Common myeloid progenitor, CD34-positive (primary cell): ENCODE data around the gene BTK. TPM values are rescaled to one million over a fixed set of nuclear protein-coding genes. Genes with fewer than 3 reads are reported as not detected.
A peak's percentile ranks its signal among the peaks of the same experiment; 100 is the strongest.

ENCODE experiments used
- CTCF ChIA-PET: fragments of 350-600 bp; sonication (Branson Sonifier 250); formaldehyde crosslinking; loops from one replicate; lab custom pipeline; 2021; ENCODE audit warnings: antibody characterized with exemption; lab: Charles Lee
- POLR2A ChIA-PET: fragments of 350-600 bp; sonication (Branson Sonifier 250); formaldehyde crosslinking; loops from one replicate; lab custom pipeline; 2021; ENCODE audit warnings: antibody characterized with exemption; lab: Charles Lee
- DNase-seq, 3 donors: peaks; one replicate each; pipeline versions ENCODE4 v3.0.0 to v3.0.0-alpha.2; 2013
- H3K27ac ChIP-seq, 2 experiments: 1 replicate in 1 of 2; 2 replicates in 1 of 2; pipeline ENCODE4 v1.7.0; 2013; ENCODE audit warnings: inconsistent platforms in 2 of 2, low read length in 2 of 2, mild to moderate bottlenecking in 2 of 2, low read depth in 1 of 2, moderate library complexity in 1 of 2; ENCODE audit not compliant: severe bottlenecking in 2 of 2, insufficient read depth in 1 of 2, poor library complexity in 1 of 2
- H3K27me3 ChIP-seq, 5 experiments: replicated peaks in 2 of 5; 1 replicate in 3 of 5; 2 replicates in 2 of 5; pipeline versions ENCODE4 v1.6.1 to v1.7.0; 2013; ENCODE audit warnings: low read length in 4 of 5, mild to moderate bottlenecking in 2 of 5, moderate library complexity in 2 of 5, inconsistent platforms in 1 of 5; ENCODE audit not compliant: insufficient read depth in 5 of 5, control insufficient read depth in 4 of 5
- H3K36me3 ChIP-seq, 4 experiments: 1 replicate in 2 of 4; 2 replicates in 2 of 4; pipeline versions ENCODE4 v1.6.1 to v1.7.0; 2013; ENCODE audit warnings: low read length in 3 of 4, control low read depth in 1 of 4, mild to moderate bottlenecking in 1 of 4; ENCODE audit not compliant: control insufficient read depth in 4 of 4, insufficient read depth in 4 of 4
- H3K4me1 ChIP-seq, 4 experiments: 1 replicate in 3 of 4; 2 replicates in 1 of 4; pipeline versions ENCODE4 v1.6.1 to v1.7.1; 2013; ENCODE audit warnings: low read length in 3 of 4, mild to moderate bottlenecking in 3 of 4, control low read depth in 1 of 4, inconsistent platforms in 1 of 4, moderate library complexity in 1 of 4; ENCODE audit not compliant: control insufficient read depth in 4 of 4, insufficient read depth in 4 of 4; ENCODE audit errors: control extremely low read depth in 1 of 4
- H3K4me3 ChIP-seq, 7 experiments: 1 replicate in 4 of 7; 2 replicates in 3 of 7; pipeline versions ENCODE4 v1.5.1 to v1.7.0; 2013; ENCODE audit warnings: mild to moderate bottlenecking in 7 of 7, low read length in 6 of 7, moderate library complexity in 6 of 7, inconsistent platforms in 2 of 7, low read depth in 2 of 7, control low read depth in 1 of 7; ENCODE audit not compliant: insufficient read depth in 4 of 7, control insufficient read depth in 1 of 7; ENCODE audit errors: extremely low read depth in 1 of 7
- H3K9me3 ChIP-seq, 5 experiments: 1 replicate in 4 of 5; 2 replicates in 1 of 5; pipeline versions ENCODE4 v1.6.1 to v1.7.1; 2013; ENCODE audit warnings: low read length in 4 of 5, mild to moderate bottlenecking in 2 of 5, inconsistent platforms in 1 of 5, low read depth in 1 of 5, moderate library complexity in 1 of 5; ENCODE audit not compliant: control insufficient read depth in 4 of 5, insufficient read depth in 2 of 5; ENCODE audit errors: control extremely low read depth in 1 of 5
- WGBS: methylation state at CpG from one replicate; pipeline ENCODE4 v1.1.5; 2013; ENCODE audit not compliant: insufficient coverage; 5-methylcytosine and 5-hydroxymethylcytosine counted together
- polyA plus RNA-seq: library from polyadenylated mRNA; unstranded; fragments of 120-200 nt; gene quantifications from one replicate; pipeline ENCODE4 v1.2.1, GENCODE V29; 2013

Gene BTK
- 162 TPM for polyA plus RNA-seq

- CTCF ChIA-PET, result interaction anchor here (1.1 kb wide), 1 partner anchor 9 kb away, joined by 3 read pairs; no protein-coding TSS in a partner anchor
- Histone ChIP-seq H3K36me3 (no peaks in the 10 kb centered on the region), H3K4me1 (peaks cover 10 to 40% (median 17%) of the 10 kb centered on the region in 4 experiments), H3K4me3 (peak within 1 kb of the TSS; percentile 11 to 75 (median 61)), H3K27ac (peak within 1 kb of the TSS; percentile 38 to 79), H3K27me3 (peaks cover 0 to 4% (median 0%) of the 10 kb centered on the region in 5 experiments), H3K9me3 (no peaks in the 10 kb centered on the region)
- WGBS, result 47% methylated on average over 8 of the region's 9 CpGs
- peak in 2 of 3 donors; percentile 68 to 73 for DNase-seq
- POLR2A ChIA-PET, result no interaction called here
These were observed at the start of gene BTK for GRCh38 chrX:101385795-101386541. Gene BTK, minus strand, starts transcription at chrX:101386191. Its CDS starts 10,907 bp downstream, at chrX:101375284.

- POLR2A ChIA-PET, result no interaction called here
- Histone ChIP-seq H3K27ac (no peak overlapping the region), H3K4me1 (no peaks in the 10 kb centered on the region), H3K4me3 (no peak overlapping the region), H3K27me3 (no peaks in the 10 kb centered on the region), H3K9me3 (peaks cover 0 to 7% (median 4%) of the 10 kb centered on the region in 5 experiments), H3K36me3 (peaks cover 0 to 18% (median 4%) of the 10 kb centered on the region in 4 experiments)
- DNase-seq, result no peak
- CTCF ChIA-PET, result no interaction called here
- 91% methylated on average over 1 of the region's 2 CpGs for WGBS
These were observed 44.6 kb upstream of the BTK start for GRCh38 chrX:101430457-101431078.

- WGBS, result no CpG with 5 or more reads among the region's 1 CpG
- H3K36me3 ChIP-seq, result peaks cover 0 to 18% (median 4%) of the 10 kb centered on the region in 4 experiments
- H3K27ac ChIP-seq, result no peak overlapping the region
- ChIA-PET CTCF (interaction anchor here (0.7 kb wide), 1 partner anchor 18 kb away, joined by 3 read pairs; no protein-coding TSS in a partner anchor), POLR2A (no interaction called here)
- H3K27me3 ChIP-seq, result no peaks in the 10 kb centered on the region
- DNase-seq, result no peak
- no peaks in the 10 kb centered on the region for H3K4me1 ChIP-seq
- H3K4me3 ChIP-seq, result no peak overlapping the region
- H3K9me3 ChIP-seq, result peaks cover 0 to 7% (median 4%) of the 10 kb centered on the region in 5 experiments
These were observed 43.9 kb upstream of the BTK start for GRCh38 chrX:101429934-101430333.

- Histone ChIP-seq H3K27me3 (no peaks in the 10 kb centered on the region), H3K36me3 (peaks cover 0 to 18% (median 5%) of the 10 kb centered on the region in 4 experiments), H3K9me3 (peaks cover 0 to 7% (median 4%) of the 10 kb centered on the region in 5 experiments), H3K4me1 (no peaks in the 10 kb centered on the region), H3K27ac (no peak overlapping the region), H3K4me3 (no peak overlapping the region)
- ChIA-PET CTCF (no interaction called here), POLR2A (no interaction called here)
- WGBS, result no CpG with 5 or more reads among the region's 2 CpGs
- DNase-seq, result no peak
These were observed 42.0 kb upstream of the BTK start for GRCh38 chrX:101427954-101428353.

GRCh38 chrX:101419489-101419888, 33.5 kb upstream of the BTK start:
- Histone ChIP-seq H3K27me3 (peaks cover 0 to 13% (median 0%) of the 10 kb centered on the region in 5 experiments), H3K9me3 (no peaks in the 10 kb centered on the region), H3K4me1 (peaks cover 0 to 14% (median 4%) of the 10 kb centered on the region in 4 experiments), H3K27ac (no peak overlapping the region), H3K4me3 (no peak overlapping the region), H3K36me3 (peaks cover 0 to 2% (median 0%) of the 10 kb centered on the region in 4 experiments)
- no peak for DNase-seq
- ChIA-PET CTCF (no interaction called here), POLR2A (interaction anchor here (0.6 kb wide), 1 partner anchor 146 kb away, joined by 3 read pairs; no protein-coding TSS in a partner anchor)
- WGBS, result 77% methylated on average over 2 of the region's 2 CpGs

- H3K27me3 ChIP-seq, result peaks cover 0 to 13% (median 0%) of the 10 kb centered on the region in 5 experiments
- H3K4me3 ChIP-seq, result peak overlapping the region; percentile 39 to 81 (median 61)
- H3K36me3 ChIP-seq, result no peaks in the 10 kb centered on the region
- ChIA-PET CTCF (no interaction called here), POLR2A (interaction anchor here (0.6 to 1.8 kb wide), 3 partner anchors 11 to 321 kb away, joined by 3 to 7 read pairs (median 4); partner anchors contain the start of genes GLA, HNRNPH2 and RPL36A)
- peaks cover 0 to 14% (median 4%) of the 10 kb centered on the region in 4 experiments for H3K4me1 ChIP-seq
- WGBS, result 27% methylated on average over 41 of the region's 56 CpGs
- peak overlapping the region; percentile 50 to 81 for H3K27ac ChIP-seq
- peak in 2 of 3 donors; percentile 32 to 38 for DNase-seq
- H3K9me3 ChIP-seq, result no peaks in the 10 kb centered on the region
These were observed 32.2 kb upstream of the BTK start for GRCh38 chrX:101417981-101418841.
